OCI-LY7 (cell line): ENCODE results near the gene TAF10. TPM values are rescaled to one million over a fixed set of nuclear protein-coding genes. Genes with fewer than 3 reads are reported as not detected.

ENCODE experiments used
- BruUV-seq: library from RNA; stranded (reverse); fragments of 400-500 nt; replicated peaks from 2 replicates; lab custom pipeline; 2021; lab: Mats Ljungman, UMichigan
- CTCF ChIA-PET: fragments of 300-600 bp; sonication (Branson Sonifier 250); formaldehyde crosslinking; loops from one replicate; lab custom pipeline; 2022; ENCODE audit warnings: antibody characterized with exemption; ENCODE audit not compliant: unreplicated experiment; lab: Charles Lee
- POLR2A ChIA-PET: fragments of 300-600 bp; sonication (Branson Sonifier 250); formaldehyde crosslinking; loops from one replicate; lab custom pipeline; 2022; ENCODE audit warnings: antibody characterized with exemption; lab: Charles Lee
- DNase-seq: peaks from one replicate; pipeline ENCODE4 v3.0.0-alpha.2; 2015; ENCODE audit warnings: low spot score
- H2AFZ ChIP-seq: fragments of 200-600 bp; sonication (generic), shearing (Covaris generic); 2 replicates; pipeline ENCODE4 v1.6.1; 2014; ENCODE audit warnings: mild to moderate bottlenecking, antibody characterized with exemption, low read length, moderate library complexity
- H3K27ac ChIP-seq: fragments of 200-600 bp; sonication (generic); 2 replicates; pipeline ENCODE4 v1.5.1; 2014; ENCODE audit warnings: mixed run types, low read depth, mild to moderate bottlenecking, moderate library complexity, low read length, inconsistent platforms; ENCODE audit not compliant: poor library complexity, severe bottlenecking
- H3K36me3 ChIP-seq: fragments of 200-600 bp; sonication (generic); 2 replicates; pipeline ENCODE4 v1.6.1; 2014; ENCODE audit warnings: mild to moderate bottlenecking, antibody characterized with exemption, low read length, moderate library complexity, mixed read lengths; ENCODE audit not compliant: insufficient read depth
- H3K4me1 ChIP-seq: fragments of 200-600 bp; sonication (generic); 2 replicates; pipeline ENCODE4 v1.5.1; 2014; ENCODE audit warnings: mild to moderate bottlenecking, low read length; ENCODE audit not compliant: insufficient read depth, poor library complexity, severe bottlenecking
- H3K4me2 ChIP-seq: fragments of 200-600 bp; sonication (generic); 2 replicates; pipeline ENCODE4 v1.6.1; 2014; ENCODE audit warnings: mild to moderate bottlenecking, low read length
- H3K4me3 ChIP-seq: fragments of 200-600 bp; sonication (generic); 2 replicates; pipeline ENCODE4 v1.5.1; 2014; ENCODE audit warnings: mild to moderate bottlenecking, low read depth, low read length; ENCODE audit not compliant: poor library complexity, severe bottlenecking
- H3K79me2 ChIP-seq: fragments of 200-600 bp; sonication (generic); 2 replicates; pipeline ENCODE4 v1.6.1; 2016; ENCODE audit warnings: low read depth, mild to moderate bottlenecking, low read length, moderate library complexity, mixed read lengths; ENCODE audit not compliant: insufficient read depth
- H3K9me2 ChIP-seq: fragments of 200-600 bp; sonication (generic); 2 replicates; pipeline ENCODE4 v1.6.1; 2016; ENCODE audit warnings: mild to moderate bottlenecking, low read length, mixed read lengths; ENCODE audit not compliant: insufficient read depth
- H3K9me3 ChIP-seq: fragments of 200-600 bp; sonication (generic); 2 replicates; pipeline ENCODE4 v1.6.1; 2014; ENCODE audit warnings: mild to moderate bottlenecking, mixed run types, low read length, mixed read lengths
- H4K20me1 ChIP-seq: fragments of 200-600 bp; sonication (generic); 2 replicates; pipeline ENCODE4 v1.6.1; 2014; ENCODE audit warnings: mild to moderate bottlenecking, antibody characterized with exemption, low read length, moderate library complexity, mixed read lengths; ENCODE audit not compliant: insufficient read depth
- CTCF ChIP-seq: fragments of 200-600 bp; sonication (generic); conservative IDR thresholded peaks from 2 replicates; pipeline ENCODE4 v1.5.1; 2014; ENCODE audit warnings: mild to moderate bottlenecking, antibody characterized with exemption, low read length, moderate library complexity, mixed read lengths
- EZH2phosphoT487 ChIP-seq: fragments of 200-600 bp; sonication (generic); IDR thresholded peaks from 2 replicates; pipeline ENCODE4 v1.6.1; 2018; ENCODE audit warnings: low read depth, borderline replicate concordance, mild to moderate bottlenecking, mixed run types, antibody characterized with exemption, low read length, moderate library complexity, mixed read lengths
- intact Hi-C: fragments of 100-400 bp; cut with micrococcal nuclease; formaldehyde crosslinking; loops from one replicate; pipeline ENCODE4 v1.10.0; 2022; ENCODE audit not compliant: unreplicated experiment
- total RNA-seq, 2 experiments: library from RNA; depleted of rRNA in 1 of 2; stranded (reverse); fragments of >200 nt in 1 of 2; shearing (Covaris generic) in 1 of 2; gene quantifications; 2 replicates each; pipeline ENCODE4 v1.2.3, GENCODE V29; 2014 to 2022

The TAF10 gene
- total RNA-seq, 2 experiments from 2014 or later: 117 to 146 TPM

DNA sequence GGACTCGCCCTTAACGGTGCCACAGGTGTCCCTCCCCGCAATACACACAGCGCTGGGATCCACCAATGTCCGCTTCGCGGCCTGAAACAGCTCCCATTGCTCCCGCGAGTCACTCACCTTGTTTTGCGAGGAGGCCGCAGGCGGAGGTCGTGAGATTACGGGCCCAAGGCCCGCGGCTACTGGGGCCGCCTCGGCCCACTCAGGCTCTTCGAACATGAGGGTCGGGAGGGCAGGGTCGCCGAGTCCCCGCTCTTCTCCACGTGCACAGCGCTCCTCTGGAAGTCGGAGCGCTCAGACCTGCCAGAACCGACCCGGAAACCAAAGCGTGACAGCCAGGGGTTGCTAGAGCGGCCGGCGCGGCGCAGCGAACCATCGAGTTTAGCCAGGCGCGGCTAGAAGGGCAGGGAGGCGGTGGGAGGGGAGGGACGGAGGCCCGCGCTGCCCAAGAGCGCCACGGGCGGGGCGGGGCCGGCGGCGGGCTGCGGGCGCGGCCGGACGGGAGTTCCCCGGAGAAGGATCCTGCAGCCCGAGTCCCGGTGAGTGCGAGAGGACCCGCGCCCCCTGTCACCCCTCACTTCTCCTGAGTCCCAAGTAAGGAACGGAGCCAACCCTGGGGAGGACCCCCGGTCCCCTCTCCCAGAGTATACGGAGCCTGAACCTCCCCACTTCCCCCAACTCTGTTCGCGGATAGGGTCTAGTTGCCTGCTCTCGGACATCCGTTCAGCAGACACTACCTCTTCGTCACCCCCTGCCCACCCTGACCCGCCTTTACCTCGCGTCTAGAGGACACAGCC lies 8.5 kb downstream of the TAF10 start, which contains the start of the genes ILK and RRP8:
Gene ILK, plus strand, starts transcription at position 488 of the 794 bp plus-strand sequence. CDS start 498 bp downstream, outside the sequence.
Gene RRP8, minus strand, starts transcription at position 330 of the 794 bp plus-strand sequence. Its CDS starts 114 bp downstream, at position 216.
- DNase-seq: peak; percentile 90
- H4K20me1 ChIP-seq: peaks cover 16% of the 10 kb centered on the region
- ChIA-PET CTCF (interaction anchor here (0.9 to 1.1 kb wide), 4 partner anchors 9 to 80 kb away, joined by 3 to 7 read pairs (median 4); partner anchors contain the start of gene MRPL17), POLR2A (interaction anchor here (0.6 to 2.1 kb wide), 11 partner anchors 9 to 79 kb away, joined by 3 to 19 read pairs (median 4); partner anchors contain the start of genes MRPL17, TAF10 and TPP1)
- no TSS peak for BruUV-seq
- 0 out of 2 replicates have a peak, but pooled peaks have one; percentile 18 for TF ChIP-seq CTCF
- TF ChIP-seq EZH2phosphoT487: no peak
- peaks cover 47% of the 10 kb centered on the region for H3K4me1 ChIP-seq
- H3K4me2 ChIP-seq: peak within 1 kb of the TSS; percentile 97
- H3K27ac ChIP-seq: peak within 1 kb of the TSS; percentile 67
- peaks cover 58% of the 10 kb centered on the region for H3K79me2 ChIP-seq
- intact Hi-C loops: loop anchor here (1.0 to 5.0 kb wide), 4 partner anchors 80 to 324 kb away; partner anchors contain the start of genes ARFIP2, MRPL17, TIMM10B and ZNF215
- peak within 1 kb of the TSS; percentile 83 for H2AFZ ChIP-seq
- H3K4me3 ChIP-seq: peak within 1 kb of the TSS; percentile 91
- no peaks in the 10 kb centered on the region for H3K9me3 ChIP-seq
- H3K9me2 ChIP-seq: no peaks in the 10 kb centered on the region
- peaks cover 58% of the 10 kb centered on the region for H3K36me3 ChIP-seq

DNA sequence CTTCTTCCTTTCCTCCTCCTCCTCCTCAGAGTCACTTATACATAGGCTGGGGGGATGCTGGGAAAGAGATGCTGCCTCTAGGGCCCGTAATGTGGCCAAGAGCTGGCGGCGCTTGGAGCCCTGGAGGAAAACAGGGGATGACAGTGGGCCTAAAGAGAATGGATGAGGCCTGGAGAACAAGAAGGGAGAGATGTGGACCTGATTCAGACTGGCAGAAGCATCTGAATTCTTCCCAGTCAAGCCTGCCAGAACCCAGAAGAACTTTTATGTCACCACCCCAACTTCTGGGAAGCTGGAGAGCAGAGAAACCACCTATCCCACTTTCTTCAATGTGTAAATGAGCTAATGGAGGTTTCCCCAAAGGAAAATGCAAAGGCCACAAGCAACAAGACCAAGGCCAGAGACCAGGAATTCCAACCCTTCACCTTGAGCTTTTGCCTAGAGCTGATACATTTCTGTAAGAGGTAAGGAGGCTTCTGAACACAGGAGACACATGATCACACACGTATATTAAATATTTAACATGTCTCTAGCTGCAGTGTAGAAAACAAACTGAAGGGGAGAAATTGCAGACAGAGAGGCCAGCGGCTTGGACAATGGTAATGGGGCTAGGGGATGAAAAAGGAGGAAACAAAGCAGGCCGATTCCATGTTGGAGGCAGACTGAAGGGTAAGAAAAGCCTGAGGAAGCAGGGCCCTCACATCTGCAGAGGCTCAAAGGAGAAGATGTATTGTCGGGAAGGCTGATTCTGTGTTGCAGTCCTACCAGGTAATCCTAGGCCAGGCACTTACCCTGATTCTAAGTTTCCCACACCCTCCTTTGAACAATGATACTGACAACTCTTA lies 9.7 kb downstream of the TAF10 start:
- Histone ChIP-seq H4K20me1 (peaks cover 16% of the 10 kb centered on the region), H3K27ac (peak overlapping the region; percentile 34), H3K9me3 (no peaks in the 10 kb centered on the region), H3K36me3 (peaks cover 57% of the 10 kb centered on the region), H3K79me2 (peaks cover 57% of the 10 kb centered on the region), H3K4me3 (peak overlapping the region; percentile 91), H3K4me2 (peak overlapping the region; percentile 97), H3K4me1 (peaks cover 40% of the 10 kb centered on the region), H3K9me2 (no peaks in the 10 kb centered on the region), H2AFZ (no peak overlapping the region; the same call in 1 of the 2 replicates)
- intact Hi-C loops: loop anchor here (2.0 to 5.0 kb wide), 3 partner anchors 120 to 325 kb away; partner anchors contain the start of genes ARFIP2, TIMM10B and ZNF215
- BruUV-seq: no TSS peak
- no peak for DNase-seq
- no peak for TF ChIP-seq CTCF
- no peak for TF ChIP-seq EZH2phosphoT487
- ChIA-PET POLR2A (interaction anchor here (0.6 to 1.1 kb wide), 6 partner anchors 10 to 97 kb away, joined by 3 to 5 read pairs (median 4); partner anchors contain the start of genes MRPL17 and TAF10), CTCF (interaction anchor here (0.5 to 0.6 kb wide), 2 partner anchors 9 to 81 kb away, joined by 3 to 4 read pairs; partner anchors contain the start of genes MRPL17 and TAF10)
